Activated gamma-delta T cell (primary cell): ENCODE data around the gene USP24.

ENCODE experiments used
- DNase-seq: peaks from one replicate; lab custom pipeline; 2025; lab: John Stamatoyannopoulos, UW
- total RNA-seq, 2 donors: gene quantifications; one replicate each; lab custom pipeline; 2026; lab: John Stamatoyannopoulos, UW

Gene USP24, protein sequence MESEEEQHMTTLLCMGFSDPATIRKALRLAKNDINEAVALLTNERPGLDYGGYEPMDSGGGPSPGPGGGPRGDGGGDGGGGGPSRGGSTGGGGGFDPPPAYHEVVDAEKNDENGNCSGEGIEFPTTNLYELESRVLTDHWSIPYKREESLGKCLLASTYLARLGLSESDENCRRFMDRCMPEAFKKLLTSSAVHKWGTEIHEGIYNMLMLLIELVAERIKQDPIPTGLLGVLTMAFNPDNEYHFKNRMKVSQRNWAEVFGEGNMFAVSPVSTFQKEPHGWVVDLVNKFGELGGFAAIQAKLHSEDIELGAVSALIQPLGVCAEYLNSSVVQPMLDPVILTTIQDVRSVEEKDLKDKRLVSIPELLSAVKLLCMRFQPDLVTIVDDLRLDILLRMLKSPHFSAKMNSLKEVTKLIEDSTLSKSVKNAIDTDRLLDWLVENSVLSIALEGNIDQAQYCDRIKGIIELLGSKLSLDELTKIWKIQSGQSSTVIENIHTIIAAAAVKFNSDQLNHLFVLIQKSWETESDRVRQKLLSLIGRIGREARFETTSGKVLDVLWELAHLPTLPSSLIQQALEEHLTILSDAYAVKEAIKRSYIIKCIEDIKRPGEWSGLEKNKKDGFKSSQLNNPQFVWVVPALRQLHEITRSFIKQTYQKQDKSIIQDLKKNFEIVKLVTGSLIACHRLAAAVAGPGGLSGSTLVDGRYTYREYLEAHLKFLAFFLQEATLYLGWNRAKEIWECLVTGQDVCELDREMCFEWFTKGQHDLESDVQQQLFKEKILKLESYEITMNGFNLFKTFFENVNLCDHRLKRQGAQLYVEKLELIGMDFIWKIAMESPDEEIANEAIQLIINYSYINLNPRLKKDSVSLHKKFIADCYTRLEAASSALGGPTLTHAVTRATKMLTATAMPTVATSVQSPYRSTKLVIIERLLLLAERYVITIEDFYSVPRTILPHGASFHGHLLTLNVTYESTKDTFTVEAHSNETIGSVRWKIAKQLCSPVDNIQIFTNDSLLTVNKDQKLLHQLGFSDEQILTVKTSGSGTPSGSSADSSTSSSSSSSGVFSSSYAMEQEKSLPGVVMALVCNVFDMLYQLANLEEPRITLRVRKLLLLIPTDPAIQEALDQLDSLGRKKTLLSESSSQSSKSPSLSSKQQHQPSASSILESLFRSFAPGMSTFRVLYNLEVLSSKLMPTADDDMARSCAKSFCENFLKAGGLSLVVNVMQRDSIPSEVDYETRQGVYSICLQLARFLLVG (N-terminal part only)
- total RNA-seq: 319 to 382 reads per million in 2 donors

DNA sequence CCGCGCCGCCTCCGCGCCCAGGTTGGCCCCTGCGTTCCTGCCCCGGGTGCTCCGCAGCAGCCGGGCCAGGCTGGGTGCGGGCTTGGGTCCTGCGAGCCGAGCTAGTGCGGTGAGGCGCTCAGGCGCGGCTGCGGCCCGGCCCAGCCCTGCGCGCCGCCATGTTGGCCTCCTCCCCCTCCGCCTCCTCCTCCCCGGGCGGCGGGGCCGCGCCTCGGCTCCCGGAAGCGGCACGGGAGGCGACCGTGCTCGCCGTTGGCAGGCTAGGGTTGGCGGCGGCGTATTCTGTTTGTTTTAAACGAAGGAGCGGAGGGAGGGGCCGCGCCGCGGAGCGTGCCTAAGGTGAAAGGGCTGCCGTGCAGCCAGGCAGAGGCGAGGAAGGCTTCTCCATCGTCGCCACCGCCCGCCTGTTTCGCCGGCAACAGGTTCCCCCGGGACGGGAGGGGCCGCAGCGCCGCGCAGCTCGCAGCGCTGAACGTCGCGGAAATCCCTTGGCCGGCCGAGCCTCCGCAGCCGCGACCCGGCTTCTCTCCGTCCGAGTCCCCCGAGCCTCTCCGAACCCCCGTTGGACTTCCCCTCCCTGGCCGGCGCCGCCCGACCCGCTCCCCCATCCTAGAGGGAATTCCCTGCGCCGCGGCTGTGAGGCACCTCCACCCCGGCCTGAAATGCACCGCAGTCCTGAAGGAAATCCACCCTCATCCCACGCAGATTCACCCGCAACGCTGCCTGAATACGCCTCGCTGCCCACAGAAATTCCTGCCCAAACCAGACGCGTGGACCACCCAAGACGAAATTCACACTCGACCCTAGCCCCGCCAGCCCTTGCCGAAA lies at the start of gene USP24:
Gene USP24, minus strand, starts transcription at position 171 of the 828 bp plus-strand sequence. CDS start 251 bp downstream, outside the sequence.
- peak; percentile 71 for DNase-seq

DNA sequence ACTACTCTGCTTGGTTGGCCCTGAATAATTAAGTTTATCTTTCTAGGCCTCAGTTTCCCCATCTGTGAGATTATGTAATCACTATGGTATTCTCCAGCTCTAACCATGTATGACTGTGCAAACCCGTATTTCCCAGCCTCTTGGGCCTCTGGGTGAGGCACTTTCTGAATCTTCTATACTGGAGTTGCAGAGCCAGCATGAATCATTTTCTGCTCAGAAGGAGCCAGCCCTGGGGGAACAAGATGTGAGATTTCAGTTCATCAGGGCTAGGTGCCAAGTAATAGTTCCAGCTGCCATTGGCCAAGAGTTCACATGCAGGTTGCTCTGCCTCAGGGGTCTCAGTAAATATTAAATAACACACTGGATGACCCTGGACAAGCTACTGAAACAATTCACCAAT lies 47.7 kb upstream of the USP24 start:
- no peak for DNase-seq

DNA sequence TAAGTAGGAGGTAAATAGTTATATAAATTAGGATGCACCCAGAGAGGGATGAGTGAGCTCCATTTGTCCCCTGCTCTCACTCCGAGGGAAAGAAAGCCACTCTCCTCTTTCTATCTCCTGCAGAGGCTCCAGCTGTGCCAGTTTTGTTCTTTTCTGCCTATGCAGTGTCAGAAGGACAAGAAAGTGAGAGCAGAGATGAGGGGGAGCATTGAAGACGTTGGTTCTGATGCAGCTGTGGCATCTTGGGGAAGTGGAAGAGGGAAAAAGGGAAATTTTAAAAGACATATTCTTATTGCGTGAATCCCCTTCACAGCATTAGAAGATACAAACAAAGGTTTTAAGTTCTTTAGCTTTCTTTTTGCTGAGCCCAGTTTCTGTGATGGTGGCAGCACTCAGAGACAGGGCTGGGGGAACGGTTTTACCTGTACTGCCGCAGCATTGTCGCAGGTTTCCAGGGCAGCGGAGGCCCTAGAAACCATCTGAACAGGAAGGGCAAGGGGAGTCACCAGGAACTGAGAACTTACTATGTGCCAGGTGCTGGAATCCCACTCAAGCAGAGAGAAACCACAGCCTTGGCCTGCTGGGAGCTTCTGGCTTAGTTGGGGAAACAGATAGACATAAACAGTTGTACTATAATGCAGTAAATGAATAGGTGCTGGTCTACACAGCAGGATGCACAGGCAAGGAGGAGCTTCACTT lies 44.9 kb upstream of the USP24 start:
- DNase-seq: no peak

DNA sequence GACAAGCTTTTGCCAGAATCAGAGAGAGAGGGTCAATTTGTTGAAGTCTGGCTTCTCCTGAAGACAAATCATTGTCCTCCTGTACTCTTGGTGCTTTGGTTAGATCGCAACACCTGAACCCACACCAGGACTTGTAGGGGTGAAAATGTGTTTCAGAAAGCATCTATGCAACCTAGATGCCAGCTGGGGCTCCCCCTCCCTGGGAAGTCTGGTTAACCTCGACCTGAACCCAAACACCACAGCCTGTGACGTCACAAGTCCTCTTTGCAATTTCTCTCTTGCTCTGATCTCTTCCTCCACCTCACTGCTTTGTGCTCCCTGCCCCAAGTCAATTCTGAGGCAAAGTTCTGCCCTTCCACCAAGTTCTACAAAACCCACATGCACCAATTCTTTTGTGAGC lies 42.8 kb upstream of the USP24 start:
- DNase-seq: no peak

DNA sequence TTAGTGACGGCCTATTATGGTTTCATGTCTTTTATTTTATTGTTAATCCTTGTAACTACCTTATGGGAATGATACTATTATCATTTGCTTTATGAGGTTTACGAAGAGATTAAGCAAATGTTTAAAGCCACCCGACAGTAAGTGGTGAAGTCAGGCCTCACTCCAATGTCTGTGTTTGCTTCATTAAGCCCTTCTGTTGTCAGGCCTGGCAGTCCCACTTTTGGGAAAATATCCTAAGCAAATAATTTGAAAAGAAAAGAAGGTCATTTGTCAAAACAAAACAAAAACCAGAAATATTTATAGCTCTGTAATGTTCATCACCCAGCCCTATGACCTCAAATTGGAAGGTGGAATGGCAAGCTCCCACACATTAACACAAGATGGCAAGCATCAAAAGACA lies 40.7 kb upstream of the USP24 start:
- no peak for DNase-seq

DNA sequence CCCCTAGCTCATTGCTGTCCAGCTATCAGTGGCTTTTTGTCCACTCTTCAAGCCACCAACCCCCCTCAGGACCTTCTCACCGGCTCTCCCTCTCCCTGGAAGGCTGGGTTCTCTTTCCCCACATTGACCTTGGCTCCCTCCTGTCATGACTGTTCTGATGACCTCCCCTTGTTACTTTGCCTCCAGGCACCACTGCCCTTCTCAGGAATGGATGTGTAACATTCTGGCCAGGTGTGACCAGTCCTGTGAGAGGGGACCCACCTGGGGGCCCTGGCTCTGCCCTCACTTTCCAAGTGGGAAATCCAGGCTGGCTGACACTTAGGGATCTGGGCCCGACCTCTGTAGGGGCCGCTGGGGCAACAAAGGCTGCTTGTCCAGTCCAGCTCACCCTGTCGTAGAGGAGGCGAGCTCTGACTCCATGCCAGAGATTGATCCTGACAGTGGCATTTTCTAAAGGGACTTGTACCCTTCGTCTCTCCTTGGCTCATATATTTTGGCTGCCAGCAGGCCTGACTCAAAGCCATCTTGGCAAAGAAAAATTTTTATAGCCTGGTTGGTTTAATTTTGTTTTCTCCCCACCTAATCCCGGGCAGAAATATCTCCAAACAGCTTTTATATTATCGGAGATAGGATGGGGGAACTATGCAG lies 37.9 kb upstream of the USP24 start:
- no peak for DNase-seq

DNA sequence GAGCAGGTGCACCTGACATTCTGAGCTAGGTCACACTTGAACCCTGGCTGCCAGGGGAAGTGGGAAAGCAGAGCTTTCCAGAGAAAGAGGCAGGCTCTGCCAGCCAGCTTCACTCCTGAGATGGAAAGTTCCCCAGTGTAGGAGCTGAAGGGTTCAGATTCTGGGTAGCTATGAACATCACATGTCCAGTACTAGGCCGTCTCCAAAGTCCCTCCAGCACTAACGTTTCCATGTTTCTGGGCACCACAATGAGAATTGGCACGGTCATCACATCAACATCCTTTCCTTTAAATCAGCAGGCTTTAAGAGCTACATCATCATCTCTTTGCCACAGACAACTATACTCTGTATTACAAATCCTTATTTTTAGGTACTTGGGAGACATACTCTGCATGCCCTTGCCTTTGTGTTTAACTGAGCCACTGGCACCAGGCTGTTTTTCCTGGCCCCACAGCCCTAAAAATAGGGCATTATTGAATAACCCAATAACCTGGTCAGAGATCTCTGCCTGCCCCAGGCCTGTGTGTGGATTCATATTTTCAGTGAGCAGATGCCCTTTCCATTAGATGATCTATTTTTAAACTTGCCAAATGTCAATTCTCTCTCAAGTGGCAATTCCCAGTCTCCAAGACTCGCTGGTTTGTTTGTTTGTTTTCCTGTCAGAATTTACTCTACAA lies 35.4 kb upstream of the USP24 start:
- DNase-seq: no peak

DNA sequence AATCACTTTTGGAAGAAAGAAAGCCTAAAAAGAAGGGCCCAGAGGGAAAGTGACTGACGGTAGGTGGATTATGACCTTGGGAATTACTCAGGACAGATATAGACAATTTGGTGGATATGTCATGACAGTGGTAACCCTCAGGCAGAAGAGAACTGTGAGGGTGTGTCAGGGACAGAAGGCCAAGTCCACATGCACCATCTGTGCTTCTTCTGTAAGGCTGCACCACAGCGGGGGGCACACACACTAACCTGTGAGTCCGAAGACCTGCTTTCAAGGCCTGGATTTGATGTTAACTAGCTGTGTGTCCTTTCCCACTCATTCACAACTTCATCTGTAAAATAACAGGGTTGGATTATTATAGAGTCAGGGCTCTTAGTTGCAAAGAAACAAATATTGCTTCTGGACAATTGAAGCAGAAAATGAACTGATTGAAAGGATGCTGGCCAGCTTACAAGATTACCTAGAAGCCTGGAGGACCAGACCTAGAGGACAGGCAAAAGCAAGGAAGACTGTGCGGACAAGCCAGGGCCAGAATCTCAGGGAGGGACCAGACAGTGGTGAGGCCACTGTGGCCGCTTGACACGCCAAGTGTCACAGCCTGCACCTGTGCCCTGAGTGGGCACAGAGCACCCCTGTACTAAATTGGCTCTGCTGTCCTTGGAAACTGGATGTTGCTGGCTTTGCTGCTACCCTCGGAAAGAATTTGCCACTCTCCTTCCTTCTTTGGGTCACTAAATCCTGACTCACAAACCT lies 34.7 kb upstream of the USP24 start:
- DNase-seq: no peak

DNA sequence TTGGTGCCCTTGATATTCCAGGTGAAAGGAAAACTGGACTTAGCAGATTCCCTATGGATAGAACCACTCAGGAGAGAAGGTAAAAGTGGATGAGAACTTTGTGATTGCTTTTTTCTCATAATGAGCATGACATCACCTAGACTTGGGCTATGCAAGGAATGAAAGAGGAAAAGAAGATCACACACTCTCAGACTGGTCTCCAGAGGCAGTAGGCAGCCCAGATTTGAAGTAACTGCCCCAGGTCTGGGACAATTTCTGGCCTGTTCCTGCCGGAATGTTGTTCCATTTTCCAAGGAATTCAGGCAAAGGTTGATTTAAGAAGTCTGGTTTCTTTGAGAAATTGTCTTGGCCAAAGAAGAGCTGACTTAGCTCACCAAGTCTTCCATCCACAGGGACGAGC lies 31.7 kb upstream of the USP24 start:
- DNase-seq: no peak

DNA sequence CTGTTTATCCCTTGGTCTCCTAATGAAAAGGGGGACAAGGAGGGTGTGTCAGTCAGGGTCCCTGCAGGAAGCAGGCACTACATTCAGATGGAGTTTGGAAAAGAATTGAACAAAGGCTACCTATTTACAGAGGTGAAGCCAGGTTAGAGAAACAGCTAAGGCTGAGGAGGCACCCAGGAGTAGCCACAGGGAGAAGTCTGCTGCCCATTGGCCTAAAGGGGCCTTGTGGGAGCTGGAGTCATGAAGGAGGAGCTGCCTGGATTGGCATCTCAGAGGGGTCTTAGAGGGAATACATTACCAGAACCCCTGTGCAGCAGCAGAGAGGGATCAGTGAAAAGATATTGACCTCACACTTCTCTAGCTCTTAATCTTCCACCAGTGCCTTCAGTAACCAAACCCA lies 31.2 kb upstream of the USP24 start:
- no peak for DNase-seq

DNA sequence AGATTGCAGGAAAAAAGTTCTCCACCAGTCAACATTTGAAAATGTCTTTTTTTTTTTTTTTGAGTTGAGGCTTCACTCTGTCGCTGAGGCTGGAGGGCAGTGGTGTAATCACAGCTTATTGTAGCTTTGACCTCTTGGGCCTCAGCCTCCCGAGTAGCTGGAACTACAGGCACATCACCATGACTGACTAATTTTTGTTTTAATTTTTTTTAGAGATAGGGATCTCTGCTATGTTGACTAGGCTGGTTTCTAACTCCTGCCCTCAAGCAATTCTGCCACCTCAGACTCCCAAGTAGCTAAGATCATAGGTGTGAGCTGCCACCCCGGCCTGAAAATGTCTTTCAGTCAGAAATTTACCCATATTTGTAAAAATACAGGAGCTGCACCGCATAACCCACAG lies 30.6 kb upstream of the USP24 start:
- no peak for DNase-seq

DNA sequence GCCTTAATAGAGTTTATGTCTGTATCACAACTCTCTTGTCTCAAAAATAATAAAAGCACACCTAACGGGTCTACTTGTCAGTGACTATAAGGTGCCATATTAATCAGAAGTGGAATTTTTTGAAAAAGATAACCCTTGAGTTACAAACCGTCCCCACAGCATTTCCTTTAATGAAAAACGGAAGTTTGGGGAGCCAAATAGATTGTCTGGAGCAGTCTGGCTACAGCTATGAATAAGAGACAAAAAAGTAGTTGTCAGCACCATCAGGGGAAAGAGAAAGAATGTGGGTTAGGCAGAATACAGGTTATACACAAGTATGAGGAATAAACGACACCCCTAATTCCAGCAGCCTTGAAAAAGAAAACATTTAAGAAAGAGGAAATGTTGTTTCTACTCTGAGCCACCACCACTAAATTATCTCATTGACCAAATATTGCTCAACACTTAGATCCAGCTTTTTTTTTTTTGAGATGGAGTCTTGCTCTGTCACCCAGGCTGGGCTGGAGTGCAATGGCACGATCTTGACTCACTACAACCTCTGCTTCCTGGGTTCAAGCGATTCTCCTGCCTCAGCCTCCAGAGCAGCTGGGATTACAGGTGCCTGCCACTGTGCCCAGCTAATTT lies 29.4 kb upstream of the USP24 start:
- no peak for DNase-seq

DNA sequence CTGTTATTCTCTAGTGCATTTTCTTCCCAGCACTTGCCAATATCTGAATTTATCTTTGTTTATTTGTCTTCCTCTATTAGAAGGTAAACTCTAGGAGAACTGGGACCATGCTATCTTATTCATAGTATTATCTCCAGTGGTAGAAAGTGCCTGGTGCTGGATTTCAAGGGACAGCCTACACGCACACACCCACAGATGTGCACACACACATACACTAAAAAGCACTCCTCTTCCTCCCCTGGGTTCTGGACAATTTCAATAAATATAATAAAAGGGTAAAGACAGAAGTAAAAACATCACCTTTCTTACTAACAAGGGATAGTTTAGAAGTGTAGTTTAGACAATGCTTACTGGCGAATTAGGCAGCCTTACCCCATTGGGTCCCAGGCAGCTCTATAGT lies 28.5 kb upstream of the USP24 start:
- no peak for DNase-seq

DNA sequence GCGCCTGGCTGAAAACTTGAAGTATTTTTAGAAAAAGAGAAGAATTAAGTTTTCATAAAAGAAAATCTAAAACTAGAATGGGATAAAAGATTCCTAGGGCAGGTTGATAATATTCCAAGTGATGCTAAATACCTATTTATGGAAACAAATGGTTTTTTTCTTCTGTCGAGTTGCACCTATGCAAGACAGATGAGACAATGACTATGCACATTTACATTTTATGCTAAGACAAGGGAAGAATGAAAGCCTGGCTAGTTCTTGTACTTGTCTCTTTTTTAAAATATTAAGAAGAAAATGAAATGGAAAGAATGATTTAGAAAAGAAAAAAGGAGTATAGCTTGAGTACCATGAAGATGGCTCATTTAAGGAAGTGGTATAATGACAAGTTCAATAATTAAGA lies 24.4 kb upstream of the USP24 start:
- no peak for DNase-seq

DNA sequence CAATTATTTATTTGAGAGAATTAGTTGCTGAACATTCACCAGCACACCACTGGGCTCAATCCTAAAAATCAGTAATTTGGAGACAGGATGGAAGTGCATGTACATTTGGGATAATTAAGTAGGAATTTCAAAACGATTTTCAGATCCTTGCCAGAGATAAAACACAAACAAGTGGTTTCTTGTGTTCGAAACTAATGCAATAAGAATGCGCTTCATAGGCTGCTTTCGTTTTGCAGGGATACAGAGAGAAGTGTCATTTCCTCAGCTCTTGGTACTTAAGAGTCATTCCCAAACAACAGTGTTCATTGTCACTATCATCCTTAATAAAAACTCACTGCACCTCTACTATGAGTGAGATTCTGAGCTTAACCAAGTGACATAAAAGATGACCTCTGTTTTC lies 20.6 kb upstream of the USP24 start:
- DNase-seq: no peak

DNA sequence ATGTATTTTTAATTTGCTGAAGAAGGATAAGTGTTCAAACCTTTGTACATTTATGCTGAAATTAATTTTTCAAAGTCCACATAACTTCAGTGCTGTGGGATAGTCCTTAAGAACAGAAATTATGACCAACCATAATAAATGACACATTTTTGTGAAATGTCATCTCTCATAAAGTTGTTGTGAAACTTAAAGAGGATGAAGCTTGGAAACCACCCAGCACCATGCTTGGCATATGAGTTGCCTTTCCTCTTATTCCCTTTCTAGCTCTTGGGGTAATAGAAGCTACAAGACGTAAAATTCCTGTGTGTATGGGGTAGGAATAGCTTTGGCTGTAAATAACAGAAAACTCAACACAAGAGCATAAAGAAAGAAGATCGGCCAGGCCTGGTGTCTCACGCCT lies 18.9 kb upstream of the USP24 start:
- DNase-seq: no peak

DNA sequence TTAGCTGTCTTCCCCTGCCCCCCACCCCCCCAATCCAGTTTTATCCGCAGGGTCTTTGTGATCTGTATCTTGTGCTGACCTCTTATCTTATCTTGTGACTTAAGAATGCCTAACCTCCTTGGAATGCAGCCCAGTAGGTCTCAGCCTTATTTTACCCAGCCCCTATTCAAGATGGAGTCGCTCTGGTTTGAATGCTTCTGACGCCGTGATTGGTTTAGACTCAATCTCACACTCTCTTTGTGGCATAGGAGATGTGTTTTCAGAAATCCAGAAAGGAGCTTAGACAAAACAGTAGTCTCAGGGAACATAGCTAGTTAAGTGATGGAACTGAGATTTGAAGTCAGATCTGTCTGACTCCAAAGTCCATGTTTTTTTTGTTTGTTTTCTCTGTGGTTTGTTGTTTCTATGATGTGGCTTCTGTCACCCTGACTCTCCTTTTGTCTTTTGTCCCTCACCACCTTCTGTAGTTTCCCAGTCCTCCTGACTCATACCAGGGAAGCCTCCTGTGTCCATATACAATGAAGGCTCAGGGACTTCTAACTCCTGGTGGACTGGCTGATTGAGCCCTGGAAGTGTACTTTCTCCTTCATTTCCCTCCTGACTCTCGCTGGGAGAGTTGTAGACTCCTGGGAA lies 18.1 kb upstream of the USP24 start:
- no peak for DNase-seq
